Fibroblast of skin of back (primary cell): ENCODE data around the gene NYAP2.
A peak's percentile ranks its signal among the peaks of the same experiment; 100 is the strongest.

Source experiments
- DNase-seq: peaks from one replicate; pipeline ENCODE4 v3.0.0-alpha.2; 2013

Gene NYAP2

GRCh38 chr2:225429717-225430116, 30.2 kb downstream of the NYAP2 start:
- DNase-seq: no peak

GRCh38 chr2:225431105-225431863, 31.8 kb downstream of the NYAP2 start:
- DNase-seq: no peak

GRCh38 chr2:225434014-225434413, 34.5 kb downstream of the NYAP2 start:
- DNase-seq: no peak

GRCh38 chr2:225437319-225437718, 37.8 kb downstream of the NYAP2 start:
- no peak for DNase-seq

GRCh38 chr2:225438248-225438647, 38.7 kb downstream of the NYAP2 start:
- DNase-seq: no peak

- DNase-seq: no peak
Observed at GRCh38 chr2:225452677-225453076, 53.2 kb downstream of the NYAP2 start.

GRCh38 chr2:225454412-225454811, 54.9 kb downstream of the NYAP2 start:
- DNase-seq: no peak

GRCh38 chr2:225456619-225457260, 57.2 kb downstream of the NYAP2 start:
- no peak for DNase-seq

- no peak for DNase-seq
Observed at GRCh38 chr2:225457482-225457881, 58.0 kb downstream of the NYAP2 start.

- DNase-seq: no peak
Observed at GRCh38 chr2:225458431-225459117, 59.1 kb downstream of the NYAP2 start.

- no peak for DNase-seq
Observed at GRCh38 chr2:225462417-225462816, 62.9 kb downstream of the NYAP2 start.

GRCh38 chr2:225462945-225463344, 63.4 kb downstream of the NYAP2 start:
- peak; percentile 1 for DNase-seq

- DNase-seq: no peak
Observed at GRCh38 chr2:225463449-225463848, 63.9 kb downstream of the NYAP2 start.

- no peak for DNase-seq
Observed at GRCh38 chr2:225464346-225465025, 65.0 kb downstream of the NYAP2 start.

- DNase-seq: no peak
Observed at GRCh38 chr2:225465827-225466226, 66.3 kb downstream of the NYAP2 start.

- DNase-seq: no peak
Observed at GRCh38 chr2:225466891-225467604, 67.5 kb downstream of the NYAP2 start.

GRCh38 chr2:225468131-225468530, 68.6 kb downstream of the NYAP2 start:
- DNase-seq: peak; percentile 47

- no peak for DNase-seq
Observed at GRCh38 chr2:225471039-225471438, 71.5 kb downstream of the NYAP2 start.

GRCh38 chr2:225471482-225471881, 72.0 kb downstream of the NYAP2 start:
- no peak for DNase-seq

- no peak for DNase-seq
Observed at GRCh38 chr2:225472161-225472560, 72.7 kb downstream of the NYAP2 start.

GRCh38 chr2:225479386-225479785, 79.9 kb downstream of the NYAP2 start:
- DNase-seq: no peak

- no peak for DNase-seq
Observed at GRCh38 chr2:225484751-225485150, 85.2 kb downstream of the NYAP2 start.
